Neural progenitor cell (in vitro differentiated cells): Measurements from ENCODE around the gene KCTD2. TPM values are rescaled to one million over a fixed set of nuclear protein-coding genes. Genes with fewer than 3 reads are reported as not detected.

Experiments
- DNase-seq: peaks from one replicate; pipeline ENCODE4 v3.0.0-alpha.2; 2016; ENCODE audit warnings: low spot score
- H2AFZ ChIP-seq: fragments of 200-600 bp; sonication (generic); replicated peaks from 2 replicates; pipeline ENCODE4 v1.6.1; 2016; ENCODE audit warnings: antibody characterized with exemption
- H3F3A ChIP-seq: fragments of 200-600 bp; sonication (generic); 2 replicates; pipeline ENCODE4 v1.6.1; 2016; ENCODE audit warnings: antibody characterized with exemption, low read depth
- H3K27ac ChIP-seq: fragments of 200-600 bp; sonication (generic); 2 replicates; pipeline ENCODE4 v1.5.1; 2016; ENCODE audit warnings: mild to moderate bottlenecking
- H3K27me3 ChIP-seq: fragments of 200-600 bp; sonication (generic); 2 replicates; pipeline ENCODE4 v1.6.1; 2016; ENCODE audit warnings: mild to moderate bottlenecking, moderate library complexity
- H3K36me3 ChIP-seq: fragments of 200-600 bp; sonication (generic); 2 replicates; pipeline ENCODE4 v1.5.1; 2016
- H3K4me1 ChIP-seq: fragments of 200-600 bp; sonication (generic); 2 replicates; pipeline ENCODE4 v1.6.1; 2016; ENCODE audit warnings: mixed run types
- H3K4me2 ChIP-seq: fragments of 200-600 bp; sonication (generic); 2 replicates; pipeline ENCODE4 v1.6.1; 2016
- H3K4me3 ChIP-seq: fragments of 200-600 bp; sonication (generic); 2 replicates; pipeline ENCODE4 v1.5.1; 2016
- H3K79me2 ChIP-seq: fragments of 200-600 bp; sonication (generic); 2 replicates; pipeline ENCODE4 v1.6.1; 2016; ENCODE audit warnings: low read depth
- H3K9ac ChIP-seq: fragments of 200-600 bp; sonication (generic); 2 replicates; pipeline ENCODE4 v1.6.1; 2016
- H3K9me3 ChIP-seq: fragments of 200-600 bp; sonication (generic); 2 replicates; pipeline ENCODE4 v1.5.1; 2016; ENCODE audit warnings: low read depth
- H4K20me1 ChIP-seq: fragments of 200-600 bp; sonication (generic); 2 replicates; pipeline ENCODE4 v1.6.1; 2016; ENCODE audit warnings: low read depth
- H3K27ac Mint-ChIP-seq: 3 replicates; pipeline ENCODE4 v1.8.0; 2021; ENCODE audit warnings: mixed read lengths
- H3K27me3 Mint-ChIP-seq: 2 replicates; pipeline ENCODE4 v1.8.0; 2022; ENCODE audit warnings: low read depth, mild to moderate bottlenecking, inconsistent platforms, moderate library complexity, mixed read lengths; ENCODE audit not compliant: insufficient read depth
- H3K36me3 Mint-ChIP-seq: 3 replicates; pipeline ENCODE4 v1.8.0; 2021; ENCODE audit warnings: mixed read lengths
- H3K4me1 Mint-ChIP-seq: 3 replicates; pipeline ENCODE4 v1.8.0; 2021; ENCODE audit warnings: mixed read lengths
- H3K4me3 Mint-ChIP-seq: 3 replicates; pipeline ENCODE4 v1.8.0; 2021; ENCODE audit warnings: mild to moderate bottlenecking, moderate library complexity, mixed read lengths
- H3K9me3 Mint-ChIP-seq: 3 replicates; pipeline ENCODE4 v1.8.0; 2020; ENCODE audit warnings: mixed read lengths
- EZH2 ChIP-seq: fragments of 200-600 bp; sonication (generic); IDR thresholded peaks from 2 replicates; pipeline ENCODE4 v1.6.1; 2017; ENCODE audit warnings: antibody characterized with exemption, mild to moderate bottlenecking, moderate library complexity
- EZH2phosphoT487 ChIP-seq: fragments of 200-600 bp; sonication (generic); IDR thresholded peaks from 2 replicates; pipeline ENCODE4 v1.6.1; 2017; ENCODE audit warnings: antibody characterized with exemption
- total RNA-seq: library from RNA; depleted of rRNA; stranded (reverse); fragments of >200 nt; gene quantifications from 2 replicates; pipeline ENCODE4 v1.2.3, GENCODE V29; 2015; ENCODE audit warnings: low replicate concordance
- TF ChIP-seq, protein P1 (sequence below): fragments of 200-600 bp; sonication (generic); IDR thresholded peaks from 2 replicates; pipeline ENCODE4 v1.5.1; 2017; ENCODE audit warnings: antibody characterized with exemption, mild to moderate bottlenecking

The KCTD2 gene
- total RNA-seq, 1 donor from 2014 or later = 28.9 TPM

DNA sequence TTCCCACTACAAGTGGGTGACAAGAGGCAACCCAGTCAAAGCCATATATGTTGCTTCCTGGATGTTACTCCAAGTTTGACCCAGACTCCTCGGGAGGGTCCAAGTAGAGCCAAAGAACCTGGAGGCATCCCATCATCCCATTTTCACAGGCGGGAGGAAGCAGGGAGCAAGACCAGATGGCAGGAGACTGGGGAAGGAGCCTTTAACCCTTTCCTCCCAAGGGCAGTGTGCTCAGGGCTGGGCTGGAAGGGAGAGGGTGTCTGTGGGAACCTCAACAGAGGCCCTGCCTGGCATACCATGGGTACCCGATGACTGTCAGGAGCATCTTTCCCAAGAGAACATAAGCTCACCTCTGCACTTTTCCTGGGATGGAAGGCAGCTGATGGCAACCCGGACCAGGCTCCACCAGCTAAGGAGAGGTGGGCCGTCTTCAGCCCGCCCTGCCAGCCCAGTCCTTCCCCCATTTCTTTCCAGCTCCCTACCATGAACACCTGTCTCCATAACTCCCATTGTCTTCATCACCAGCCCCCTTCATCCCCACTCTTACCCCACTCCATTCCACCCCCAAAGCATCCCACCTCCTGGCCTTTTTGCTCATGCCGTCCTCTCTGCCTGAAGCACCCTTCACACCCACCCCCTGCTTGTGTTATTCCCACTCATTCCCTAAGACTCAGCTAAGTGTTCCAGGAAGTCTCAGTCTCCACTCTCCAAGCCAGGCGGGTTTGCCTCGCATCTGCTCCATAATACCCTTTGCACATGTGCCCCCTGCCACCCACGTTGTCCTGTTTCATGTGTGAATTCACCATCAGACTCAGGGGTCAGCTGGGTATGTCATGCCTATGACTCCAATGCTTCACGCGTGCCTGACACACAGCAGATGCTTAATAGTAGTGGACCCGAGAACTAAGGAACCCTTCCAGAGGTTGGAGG lies 34.9 kb downstream of the KCTD2 start:
- Histone ChIP-seq H3K36me3 (no peaks in the 10 kb centered on the region), H3K79me2 (no peaks in the 10 kb centered on the region), H3K4me1 (no peaks in the 10 kb centered on the region), H3K9ac (no peak overlapping the region), H3K27me3 (no peaks in the 10 kb centered on the region), H4K20me1 (no peaks in the 10 kb centered on the region), H3K27ac (no peak overlapping the region), H2AFZ (no peak overlapping the region), H3K4me3 (no peak overlapping the region), H3F3A (peaks cover 6% of the 10 kb centered on the region), H3K9me3 (no peaks in the 10 kb centered on the region), H3K4me2 (no peak overlapping the region)
- H3K36me3 Mint-ChIP-seq = no peaks in the 10 kb centered on the region
- no peak overlapping the region for H3K27ac Mint-ChIP-seq
- peaks cover 8% of the 10 kb centered on the region for H3K27me3 Mint-ChIP-seq
- no peaks in the 10 kb centered on the region for H3K9me3 Mint-ChIP-seq
- no peak overlapping the region for H3K4me3 Mint-ChIP-seq
- peaks cover 30% of the 10 kb centered on the region for H3K4me1 Mint-ChIP-seq
- no peak for DNase-seq
- TF ChIP-seq EZH2phosphoT487 (no peak), EZH2 (no peak)
- TF ChIP-seq, protein P1, sequence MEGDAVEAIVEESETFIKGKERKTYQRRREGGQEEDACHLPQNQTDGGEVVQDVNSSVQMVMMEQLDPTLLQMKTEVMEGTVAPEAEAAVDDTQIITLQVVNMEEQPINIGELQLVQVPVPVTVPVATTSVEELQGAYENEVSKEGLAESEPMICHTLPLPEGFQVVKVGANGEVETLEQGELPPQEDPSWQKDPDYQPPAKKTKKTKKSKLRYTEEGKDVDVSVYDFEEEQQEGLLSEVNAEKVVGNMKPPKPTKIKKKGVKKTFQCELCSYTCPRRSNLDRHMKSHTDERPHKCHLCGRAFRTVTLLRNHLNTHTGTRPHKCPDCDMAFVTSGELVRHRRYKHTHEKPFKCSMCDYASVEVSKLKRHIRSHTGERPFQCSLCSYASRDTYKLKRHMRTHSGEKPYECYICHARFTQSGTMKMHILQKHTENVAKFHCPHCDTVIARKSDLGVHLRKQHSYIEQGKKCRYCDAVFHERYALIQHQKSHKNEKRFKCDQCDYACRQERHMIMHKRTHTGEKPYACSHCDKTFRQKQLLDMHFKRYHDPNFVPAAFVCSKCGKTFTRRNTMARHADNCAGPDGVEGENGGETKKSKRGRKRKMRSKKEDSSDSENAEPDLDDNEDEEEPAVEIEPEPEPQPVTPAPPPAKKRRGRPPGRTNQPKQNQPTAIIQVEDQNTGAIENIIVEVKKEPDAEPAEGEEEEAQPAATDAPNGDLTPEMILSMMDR = no peak

DNA sequence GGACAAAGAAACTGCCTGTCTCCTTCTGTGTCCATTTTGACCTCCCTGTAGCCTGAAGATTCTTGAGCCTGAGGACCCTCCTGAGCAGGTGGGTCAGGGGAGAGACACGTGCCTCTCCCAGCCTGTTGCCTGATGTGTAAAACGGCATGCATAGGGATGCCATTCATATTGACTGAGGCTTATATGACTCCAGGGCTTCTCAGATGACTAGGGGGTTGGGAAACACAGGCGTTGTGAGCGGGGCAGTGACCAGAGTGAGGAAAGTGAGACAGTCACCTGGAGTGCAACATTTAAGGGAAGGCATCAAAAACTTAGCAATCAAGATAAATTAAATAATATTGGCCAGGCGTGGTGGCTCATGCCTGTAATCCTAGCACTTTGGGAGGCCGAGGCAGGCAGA lies 35.7 kb downstream of the KCTD2 start:
- peaks cover 34% of the 10 kb centered on the region for H3K4me1 Mint-ChIP-seq
- Histone ChIP-seq H3K79me2 (no peaks in the 10 kb centered on the region), H3K4me1 (peaks cover 4% of the 10 kb centered on the region), H3K9ac (no peak overlapping the region), H3K4me2 (no peak overlapping the region), H3K36me3 (no peaks in the 10 kb centered on the region), H3F3A (peaks cover 13% of the 10 kb centered on the region), H4K20me1 (no peaks in the 10 kb centered on the region), H3K9me3 (no peaks in the 10 kb centered on the region), H2AFZ (no peak overlapping the region), H3K27ac (no peak overlapping the region), H3K4me3 (no peak overlapping the region), H3K27me3 (no peaks in the 10 kb centered on the region)
- DNase-seq = no peak
- H3K27ac Mint-ChIP-seq = no peak overlapping the region
- H3K9me3 Mint-ChIP-seq = no peaks in the 10 kb centered on the region
- peaks cover 8% of the 10 kb centered on the region for H3K27me3 Mint-ChIP-seq
- no peaks in the 10 kb centered on the region for H3K36me3 Mint-ChIP-seq
- H3K4me3 Mint-ChIP-seq = no peak overlapping the region
- TF ChIP-seq EZH2phosphoT487 = no peak
- TF ChIP-seq, protein P1 = no peak
- TF ChIP-seq EZH2 = no peak

DNA sequence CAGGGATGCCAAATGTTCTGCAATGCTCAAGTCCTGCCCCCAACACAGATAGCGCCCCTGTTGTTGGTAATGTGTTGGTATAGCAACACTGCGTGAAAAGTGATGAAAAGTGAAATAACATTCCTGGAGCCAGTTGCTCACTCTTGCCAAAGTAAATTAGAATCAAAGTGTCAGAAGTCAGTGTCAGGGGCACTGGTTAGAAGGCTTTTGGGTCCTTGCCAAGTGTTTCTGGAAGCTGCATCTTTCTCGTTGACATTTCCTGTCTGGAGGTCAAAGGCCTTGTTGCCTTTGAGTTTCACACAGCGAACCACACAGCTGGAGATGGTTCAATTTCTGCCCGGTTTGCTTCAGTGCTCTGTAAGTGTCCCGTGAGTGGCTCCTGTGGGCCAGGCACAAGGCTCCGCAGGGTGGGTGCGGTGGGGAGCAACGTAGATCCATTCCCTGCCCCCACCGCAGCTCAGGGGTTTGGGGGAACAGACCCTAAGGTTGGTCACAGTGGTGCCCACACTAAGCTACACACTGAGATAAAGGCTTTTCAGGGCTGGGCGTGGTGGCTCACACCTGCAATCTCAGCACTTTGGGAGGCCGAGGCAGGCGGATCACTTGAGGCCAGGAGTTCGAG lies 37.1 kb downstream of the KCTD2 start:
- H3K4me1 ChIP-seq = peaks cover 11% of the 10 kb centered on the region
- H4K20me1 ChIP-seq = no peaks in the 10 kb centered on the region
- H3K36me3 ChIP-seq = no peaks in the 10 kb centered on the region
- Mint-ChIP-seq H3K9me3 (no peaks in the 10 kb centered on the region), H3K27me3 (peaks cover 7% of the 10 kb centered on the region), H3K36me3 (no peaks in the 10 kb centered on the region), H3K4me3 (peak overlapping the region; percentile 52), H3K4me1 (peaks cover 33% of the 10 kb centered on the region), H3K27ac (peak overlapping the region; percentile 51)
- no peak overlapping the region for H3K27ac ChIP-seq
- H3F3A ChIP-seq = peaks cover 13% of the 10 kb centered on the region
- DNase-seq = no peak
- H3K27me3 ChIP-seq = no peaks in the 10 kb centered on the region
- no peaks in the 10 kb centered on the region for H3K79me2 ChIP-seq
- H3K4me3 ChIP-seq = no peak overlapping the region
- TF ChIP-seq EZH2phosphoT487 = no peak
- no peaks in the 10 kb centered on the region for H3K9me3 ChIP-seq
- no peak overlapping the region for H2AFZ ChIP-seq
- H3K4me2 ChIP-seq = no peak overlapping the region
- H3K9ac ChIP-seq = no peak overlapping the region
